ENCODE data around the gene QSER1.
"Not testable (repeated sequence)": the region's sequence is repeated elsewhere in the genome, so short reads cannot be mapped to it uniquely, and the experiment has no call there.

The QSER1 gene

DNA sequence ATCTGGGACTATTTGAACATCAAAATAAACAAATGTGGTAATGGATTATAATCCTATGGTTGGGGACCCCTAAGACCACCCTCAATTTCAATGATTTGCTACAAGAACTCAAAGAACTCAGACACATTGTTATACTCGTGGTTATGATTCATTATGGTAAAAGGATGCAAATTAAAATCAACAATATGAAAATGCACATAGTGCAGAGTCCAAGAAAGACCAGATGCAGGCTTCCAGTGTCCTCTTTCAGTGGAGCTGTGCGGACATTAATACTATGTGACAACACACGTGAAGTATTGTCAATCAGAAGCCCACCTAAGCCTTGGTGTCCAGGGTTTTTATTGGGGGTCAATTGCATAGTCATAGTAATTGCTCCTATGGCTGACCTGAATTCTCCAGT, 9.2 kb upstream of the QSER1 start:
- TF ChIP-seq ZFX (IDR thresholded peaks at IDR 0.05) = no peak
- TF ChIP-seq, protein P1, sequence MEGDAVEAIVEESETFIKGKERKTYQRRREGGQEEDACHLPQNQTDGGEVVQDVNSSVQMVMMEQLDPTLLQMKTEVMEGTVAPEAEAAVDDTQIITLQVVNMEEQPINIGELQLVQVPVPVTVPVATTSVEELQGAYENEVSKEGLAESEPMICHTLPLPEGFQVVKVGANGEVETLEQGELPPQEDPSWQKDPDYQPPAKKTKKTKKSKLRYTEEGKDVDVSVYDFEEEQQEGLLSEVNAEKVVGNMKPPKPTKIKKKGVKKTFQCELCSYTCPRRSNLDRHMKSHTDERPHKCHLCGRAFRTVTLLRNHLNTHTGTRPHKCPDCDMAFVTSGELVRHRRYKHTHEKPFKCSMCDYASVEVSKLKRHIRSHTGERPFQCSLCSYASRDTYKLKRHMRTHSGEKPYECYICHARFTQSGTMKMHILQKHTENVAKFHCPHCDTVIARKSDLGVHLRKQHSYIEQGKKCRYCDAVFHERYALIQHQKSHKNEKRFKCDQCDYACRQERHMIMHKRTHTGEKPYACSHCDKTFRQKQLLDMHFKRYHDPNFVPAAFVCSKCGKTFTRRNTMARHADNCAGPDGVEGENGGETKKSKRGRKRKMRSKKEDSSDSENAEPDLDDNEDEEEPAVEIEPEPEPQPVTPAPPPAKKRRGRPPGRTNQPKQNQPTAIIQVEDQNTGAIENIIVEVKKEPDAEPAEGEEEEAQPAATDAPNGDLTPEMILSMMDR (conservative IDR thresholded peaks at IDR 0.05) = no peak
- no peak overlapping the region for H3K27ac ChIP-seq

DNA sequence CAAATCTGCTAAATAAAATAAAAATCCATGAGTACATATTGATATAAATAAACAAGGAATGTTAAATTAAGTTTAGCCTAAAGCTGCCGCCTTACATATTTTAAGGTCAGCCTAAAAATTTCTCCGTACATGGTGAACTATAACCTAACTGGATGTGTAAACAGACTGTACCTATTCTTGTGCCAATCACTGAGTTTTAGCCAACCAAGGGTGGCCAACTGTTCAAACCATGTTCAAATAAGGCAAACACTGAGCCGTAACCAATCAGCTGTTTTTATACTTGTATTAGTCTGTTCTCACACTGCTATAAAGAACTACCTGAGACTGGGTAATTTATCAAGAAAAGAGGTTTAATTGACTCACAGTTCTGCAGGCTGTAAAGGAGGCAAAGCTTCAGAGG, 8.6 kb upstream of the QSER1 start:
- H3K27ac ChIP-seq = no peak overlapping the region
- TF ChIP-seq, protein P1 (conservative IDR thresholded peaks at IDR 0.05) = no peak
- no peak for TF ChIP-seq ZFX (IDR thresholded peaks at IDR 0.05)

DNA sequence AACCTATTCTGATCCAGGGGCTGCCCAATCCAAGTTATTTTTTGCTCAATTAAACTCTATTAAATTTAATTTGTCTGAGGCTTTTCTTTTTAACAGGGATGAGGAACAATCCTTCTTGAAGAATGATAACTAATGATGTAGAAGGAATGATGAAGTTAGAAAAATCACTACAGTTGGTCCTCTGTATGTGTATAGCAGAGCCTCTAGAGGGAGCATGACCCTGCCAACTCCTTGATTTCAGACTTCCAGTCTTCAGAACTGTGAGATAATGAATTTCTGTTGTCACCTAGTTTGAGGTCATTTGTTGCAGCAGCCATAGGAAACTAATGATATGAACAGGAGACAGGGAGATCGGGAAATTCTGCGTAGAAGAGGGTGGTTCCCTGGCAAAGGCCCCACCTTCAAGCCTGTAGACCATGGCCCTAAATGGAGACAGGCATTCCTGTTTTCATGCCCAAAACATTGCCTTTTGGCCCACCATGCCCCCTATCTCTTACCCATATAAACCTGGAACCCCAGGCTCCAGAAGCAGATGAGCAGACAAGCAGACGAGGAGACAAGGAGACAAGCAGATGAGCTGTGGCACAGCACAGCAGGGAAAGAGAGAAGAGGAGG, 7.7 kb upstream of the QSER1 start:
- H3K27ac ChIP-seq = no peak overlapping the region
- no peak for TF ChIP-seq ZFX (IDR thresholded peaks at IDR 0.05)
- TF ChIP-seq, protein P1 (conservative IDR thresholded peaks at IDR 0.05) = peak; percentile 64

DNA sequence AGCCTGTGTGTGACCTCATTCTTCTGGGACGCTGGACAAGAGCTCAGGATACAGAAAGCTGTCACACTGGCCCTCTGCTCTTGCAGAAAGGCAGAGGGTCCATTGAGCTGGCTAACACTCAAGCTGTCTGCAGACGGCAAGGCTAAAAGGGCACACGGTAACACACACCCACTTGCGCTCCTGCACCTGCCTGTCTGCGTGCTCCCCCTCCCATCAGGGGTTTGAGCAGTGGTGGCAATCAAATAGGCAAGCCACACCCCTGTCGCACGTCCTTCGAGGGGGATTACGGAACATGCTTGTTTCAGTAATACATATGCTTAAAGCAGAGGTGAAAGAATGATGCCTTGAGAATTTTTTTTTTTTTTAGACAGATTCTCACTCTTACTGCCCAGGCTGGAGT, 7.1 kb upstream of the QSER1 start:
- TF ChIP-seq, protein P1 (conservative IDR thresholded peaks at IDR 0.05) = no peak
- TF ChIP-seq ZFX (IDR thresholded peaks at IDR 0.05) = no peak
- no peak overlapping the region for H3K27ac ChIP-seq

DNA sequence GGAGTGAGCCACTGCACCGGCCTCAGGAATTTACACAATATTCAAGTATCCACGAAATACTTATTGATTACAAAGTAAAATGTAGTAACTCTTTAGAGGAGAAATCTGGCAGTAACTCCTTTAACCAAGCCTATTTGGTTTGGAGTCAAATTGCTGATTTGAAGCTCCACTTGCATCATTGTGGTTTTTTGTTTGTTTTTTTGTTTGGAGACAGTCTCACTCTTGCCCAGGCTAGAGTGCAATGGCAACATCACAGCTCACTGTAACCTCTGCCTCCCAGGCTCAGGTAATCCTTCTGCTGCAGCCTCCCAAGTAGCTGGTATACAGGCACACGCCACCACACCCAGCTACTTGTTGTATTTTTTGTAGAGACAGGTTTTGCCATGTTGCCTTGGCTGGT, 6.4 kb upstream of the QSER1 start:
- no peak for TF ChIP-seq ZFX (IDR thresholded peaks at IDR 0.05)
- TF ChIP-seq, protein P1 (conservative IDR thresholded peaks at IDR 0.05) = no peak

DNA sequence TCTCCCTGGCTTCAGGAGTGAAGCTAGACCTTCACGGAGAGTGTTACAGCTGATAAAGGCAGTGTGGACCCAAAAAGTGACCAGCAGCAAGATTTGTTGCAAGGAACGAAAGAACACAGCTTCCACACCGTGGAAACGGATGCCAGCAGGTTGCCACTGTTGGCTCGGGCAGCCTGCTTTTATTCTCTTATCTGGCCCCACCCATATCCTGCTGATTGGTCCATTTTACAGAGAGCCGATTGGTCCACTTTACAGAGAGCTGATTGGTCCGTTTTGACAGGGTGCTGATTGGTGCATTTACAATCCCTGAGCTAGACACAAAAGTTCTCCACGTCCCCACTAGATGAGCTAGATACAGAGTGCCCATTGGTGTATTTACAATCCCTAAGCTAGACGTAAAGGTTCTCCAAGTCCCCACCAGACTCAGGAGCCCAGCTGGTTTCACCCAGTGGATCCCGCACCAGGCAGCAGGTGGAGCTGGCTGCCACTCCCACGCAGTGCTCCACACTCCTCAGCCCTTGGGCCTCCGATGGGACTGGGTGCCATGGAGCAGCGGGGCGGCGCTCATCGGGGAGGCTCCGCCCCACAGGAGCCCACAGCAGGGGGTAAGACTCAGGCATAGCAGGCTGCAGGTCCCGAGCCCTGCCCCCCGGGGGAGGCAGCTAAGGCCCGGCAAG, 4.8 kb upstream of the QSER1 start:
- not testable (repeated sequence) for H3K27ac ChIP-seq

More for the DNA sequence above, 6.4 kb upstream of the QSER1 start:
- no peak overlapping the region for H3K27ac ChIP-seq

DNA sequence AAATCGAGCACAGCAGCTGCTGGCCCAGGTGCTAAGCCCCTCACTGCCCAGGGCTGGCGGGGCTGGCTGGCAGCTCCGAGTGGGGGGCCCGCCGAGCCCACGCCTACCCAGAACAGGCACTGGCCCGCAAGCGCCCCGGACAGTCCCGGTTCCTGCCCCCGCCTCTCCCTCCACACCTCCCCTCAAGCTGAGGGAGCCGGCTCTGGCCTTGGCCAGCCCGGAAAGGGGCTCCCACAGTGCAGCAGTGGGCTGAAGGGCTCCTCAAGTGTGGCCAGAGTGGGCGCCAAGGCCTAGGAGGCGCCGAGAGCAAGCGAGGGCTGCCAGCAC, 4.3 kb upstream of the QSER1 start:
- not testable (repeated sequence) for H3K27ac ChIP-seq

DNA sequence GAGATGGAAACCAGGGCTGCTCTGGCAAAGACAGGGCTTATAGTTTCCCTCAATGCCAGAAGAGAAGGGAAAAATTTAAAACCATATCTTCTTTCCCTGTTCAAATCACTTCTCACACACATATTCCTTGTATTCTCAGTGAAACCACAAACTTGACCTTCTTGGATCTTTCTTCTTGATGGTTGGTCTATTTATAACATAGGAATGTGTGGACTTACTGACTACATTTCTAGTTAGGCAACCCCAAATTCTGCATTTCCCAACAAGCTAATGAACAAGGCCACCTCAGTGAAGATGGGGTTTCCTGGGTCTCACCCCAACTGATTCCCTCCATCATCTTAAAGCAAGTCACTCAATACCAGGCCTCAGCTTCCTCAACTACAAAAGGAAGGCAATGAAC, 3.8 kb upstream of the QSER1 start:
- H3K27ac ChIP-seq = no peak overlapping the region
- TF ChIP-seq, protein P1 (conservative IDR thresholded peaks at IDR 0.05) = no peak
- no peak for TF ChIP-seq ZFX (IDR thresholded peaks at IDR 0.05)
